ENCODE results near the gene GABRB1. TPM values are rescaled to one million over a fixed set of nuclear protein-coding genes. Genes with fewer than 3 reads are reported as not detected.

The GABRB1 gene
- total RNA-seq, 2 donors from 2014 or later = 0.82 TPM; not detected in 1

DNA sequence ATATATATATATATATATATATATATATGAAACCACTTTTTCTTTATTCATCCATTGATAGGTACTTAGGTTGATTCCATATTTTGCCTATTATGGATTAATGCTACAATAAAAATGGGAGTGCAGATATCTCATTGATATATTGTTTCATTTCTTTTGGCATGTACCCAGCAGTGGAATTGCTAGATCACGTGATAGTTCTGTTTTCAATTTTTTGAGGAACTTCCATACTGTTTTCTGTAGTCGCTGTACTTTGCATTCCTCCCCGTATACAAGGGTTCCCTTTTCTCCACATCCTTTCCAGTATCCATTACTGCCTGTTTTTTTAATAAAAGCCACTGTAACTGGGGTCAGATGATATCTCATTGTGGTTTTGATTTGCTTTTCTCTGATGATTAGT lies 124.6 kb downstream of the GABRB1 start:
- intact Hi-C loops (cut with DNase I) = no loop called here
- Histone ChIP-seq H3K4me3 (no peak overlapping the region), H3K36me3 (no peaks in the 10 kb centered on the region), H3K27ac (no peak overlapping the region), H3K9ac (ENCODE audit: low read depth in 2 of 2, low read length in 2 of 2) (no peak overlapping the region), H3K27me3 (no peaks in the 10 kb centered on the region), H3K9me3 (no peaks in the 10 kb centered on the region), H3K4me1 (no peaks in the 10 kb centered on the region)
- DNase-seq = no peak
- TF ChIP-seq, protein P1, sequence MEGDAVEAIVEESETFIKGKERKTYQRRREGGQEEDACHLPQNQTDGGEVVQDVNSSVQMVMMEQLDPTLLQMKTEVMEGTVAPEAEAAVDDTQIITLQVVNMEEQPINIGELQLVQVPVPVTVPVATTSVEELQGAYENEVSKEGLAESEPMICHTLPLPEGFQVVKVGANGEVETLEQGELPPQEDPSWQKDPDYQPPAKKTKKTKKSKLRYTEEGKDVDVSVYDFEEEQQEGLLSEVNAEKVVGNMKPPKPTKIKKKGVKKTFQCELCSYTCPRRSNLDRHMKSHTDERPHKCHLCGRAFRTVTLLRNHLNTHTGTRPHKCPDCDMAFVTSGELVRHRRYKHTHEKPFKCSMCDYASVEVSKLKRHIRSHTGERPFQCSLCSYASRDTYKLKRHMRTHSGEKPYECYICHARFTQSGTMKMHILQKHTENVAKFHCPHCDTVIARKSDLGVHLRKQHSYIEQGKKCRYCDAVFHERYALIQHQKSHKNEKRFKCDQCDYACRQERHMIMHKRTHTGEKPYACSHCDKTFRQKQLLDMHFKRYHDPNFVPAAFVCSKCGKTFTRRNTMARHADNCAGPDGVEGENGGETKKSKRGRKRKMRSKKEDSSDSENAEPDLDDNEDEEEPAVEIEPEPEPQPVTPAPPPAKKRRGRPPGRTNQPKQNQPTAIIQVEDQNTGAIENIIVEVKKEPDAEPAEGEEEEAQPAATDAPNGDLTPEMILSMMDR (IDR thresholded peaks at IDR 0.05) = no peak

DNA sequence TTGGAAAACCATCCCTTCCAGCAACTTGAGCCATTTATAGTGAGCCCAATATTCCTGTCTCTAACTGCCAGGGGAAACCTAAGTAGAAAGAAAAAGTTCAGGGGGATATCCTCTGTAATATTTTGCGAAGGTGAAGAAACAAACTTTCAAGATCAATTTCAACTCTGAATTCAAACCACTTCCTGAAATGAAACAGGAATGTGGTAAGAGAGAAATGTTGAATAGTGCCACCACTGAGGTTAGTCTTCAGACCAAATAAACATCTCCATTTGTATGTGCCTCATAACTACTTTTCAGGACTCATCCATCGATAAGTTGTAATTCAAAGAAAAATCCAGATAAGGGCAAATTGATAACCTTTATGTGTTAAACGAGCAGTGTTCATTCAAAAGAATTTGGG lies 128.7 kb downstream of the GABRB1 start:
- H3K9me3 ChIP-seq = no peaks in the 10 kb centered on the region
- TF ChIP-seq, protein P1 (IDR thresholded peaks at IDR 0.05) = no peak
- H3K4me3 ChIP-seq = no peak overlapping the region
- no peaks in the 10 kb centered on the region for H3K27me3 ChIP-seq
- intact Hi-C loops (cut with DNase I) = no loop called here
- no peak overlapping the region for H3K27ac ChIP-seq
- H3K4me1 ChIP-seq = no peaks in the 10 kb centered on the region
- H3K9ac ChIP-seq (ENCODE audit: low read depth in 2 of 2, low read length in 2 of 2) = no peak overlapping the region
- DNase-seq = no peak
- no peaks in the 10 kb centered on the region for H3K36me3 ChIP-seq

DNA sequence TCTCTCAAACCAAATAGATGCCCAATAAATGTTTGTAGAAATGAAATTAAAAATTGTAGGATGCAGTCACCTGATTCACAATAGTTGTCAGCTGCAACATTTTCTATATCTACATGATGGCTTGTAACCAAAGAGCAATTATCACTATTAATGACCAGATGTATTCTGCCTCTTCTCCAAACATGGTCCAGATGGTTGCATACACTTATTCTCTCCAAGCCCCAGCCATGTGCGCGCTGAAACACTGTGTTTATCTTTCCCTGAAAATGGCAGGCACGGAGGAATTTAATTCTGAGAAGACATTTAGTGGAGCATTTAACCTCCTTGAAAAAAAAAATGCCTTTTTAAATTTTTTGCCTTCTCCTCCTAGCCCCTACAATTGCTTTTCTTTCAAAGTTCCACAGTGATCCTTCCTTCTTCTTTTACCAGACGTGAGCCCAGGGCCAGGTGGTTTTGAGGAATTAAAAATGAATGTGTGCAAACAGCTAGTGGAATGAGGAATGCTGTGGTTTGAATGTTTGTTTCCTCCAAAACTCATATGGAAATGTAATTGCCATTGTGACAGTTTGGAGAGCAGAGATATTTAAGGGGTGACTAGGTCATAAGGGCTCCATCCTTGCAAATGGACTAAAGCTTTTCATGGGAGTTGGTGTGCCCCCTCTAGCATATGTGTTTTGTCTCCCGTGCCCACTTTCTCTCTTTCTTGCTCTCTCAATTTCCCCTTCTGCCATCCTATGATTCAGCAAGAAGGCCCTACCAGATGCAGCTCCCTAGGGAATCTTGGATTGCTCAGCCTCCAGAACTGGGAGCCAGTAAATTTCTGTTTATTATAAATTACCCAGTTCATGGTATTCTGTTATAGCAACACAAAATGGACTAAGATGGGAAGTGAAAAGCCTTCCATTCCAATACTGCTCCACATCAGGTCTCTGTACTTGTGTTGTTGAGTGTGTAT lies 136.0 kb downstream of the GABRB1 start:
- H3K9me3 ChIP-seq = no peaks in the 10 kb centered on the region
- H3K4me1 ChIP-seq = no peaks in the 10 kb centered on the region
- intact Hi-C loops (cut with DNase I) = no loop called here
- no peak overlapping the region for H3K4me3 ChIP-seq
- H3K9ac ChIP-seq (ENCODE audit: low read depth in 2 of 2, low read length in 2 of 2) = no peak overlapping the region
- H3K36me3 ChIP-seq = no peaks in the 10 kb centered on the region
- TF ChIP-seq, protein P1 (IDR thresholded peaks at IDR 0.05) = no peak
- no peaks in the 10 kb centered on the region for H3K27me3 ChIP-seq
- no peak overlapping the region for H3K27ac ChIP-seq
- DNase-seq = no peak

DNA sequence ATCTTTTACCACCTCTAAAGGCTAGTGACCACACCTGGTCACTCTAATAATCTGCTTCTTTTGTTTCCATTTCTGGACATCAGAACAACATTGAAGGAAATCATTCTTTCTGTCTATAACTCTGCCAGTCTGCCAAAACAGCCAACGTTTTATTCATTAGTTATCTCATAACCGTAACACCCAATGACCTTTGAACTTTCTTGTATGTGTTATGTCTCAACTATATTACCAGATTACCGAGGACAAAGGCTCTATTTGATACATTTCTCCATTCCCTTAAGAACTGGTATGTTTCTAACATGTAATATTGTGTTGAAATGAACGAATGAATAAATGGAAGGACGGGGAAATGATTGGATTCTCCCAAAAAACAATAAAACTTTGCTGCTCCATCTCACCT lies 152.7 kb downstream of the GABRB1 start:
- intact Hi-C loops (cut with DNase I) = no loop called here
- no peaks in the 10 kb centered on the region for H3K36me3 ChIP-seq
- no peak overlapping the region for H3K4me3 ChIP-seq
- H3K27ac ChIP-seq = no peak overlapping the region
- no peaks in the 10 kb centered on the region for H3K4me1 ChIP-seq
- H3K9ac ChIP-seq (ENCODE audit: low read depth in 2 of 2, low read length in 2 of 2) = no peak overlapping the region
- TF ChIP-seq, protein P1 (IDR thresholded peaks at IDR 0.05) = no peak
- DNase-seq = no peak
- H3K9me3 ChIP-seq = no peaks in the 10 kb centered on the region
- H3K27me3 ChIP-seq = no peaks in the 10 kb centered on the region

DNA sequence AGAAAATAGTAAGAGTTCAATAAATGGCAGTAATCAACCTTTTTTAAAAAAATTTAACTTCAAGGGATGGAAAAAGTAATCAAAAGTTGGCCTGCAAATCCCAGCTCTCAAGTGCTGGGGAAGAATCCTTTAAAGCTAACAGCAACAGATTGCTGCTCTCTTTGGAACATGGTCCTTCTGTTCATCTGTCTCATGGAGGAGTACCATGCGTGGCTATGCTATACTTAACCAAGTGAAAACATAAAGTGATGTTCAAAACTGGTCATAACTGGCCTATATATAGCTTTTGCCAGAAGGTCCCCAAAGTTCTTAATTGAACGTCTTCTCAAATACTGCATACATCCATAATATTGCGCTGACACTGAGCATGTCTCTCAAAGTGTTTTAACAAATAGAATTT lies 154.4 kb downstream of the GABRB1 start:
- intact Hi-C loops (cut with DNase I) = no loop called here
- TF ChIP-seq, protein P1 (IDR thresholded peaks at IDR 0.05) = no peak
- DNase-seq = no peak
- Histone ChIP-seq H3K4me1 (no peaks in the 10 kb centered on the region), H3K36me3 (no peaks in the 10 kb centered on the region), H3K27ac (no peak overlapping the region), H3K27me3 (no peaks in the 10 kb centered on the region), H3K4me3 (no peak overlapping the region), H3K9me3 (no peaks in the 10 kb centered on the region), H3K9ac (ENCODE audit: low read depth in 2 of 2, low read length in 2 of 2) (no peak overlapping the region)

Data from colonic mucosa (tissue), 4 donors.